ENCODE measurements around the gene GSN. TPM values are rescaled to one million over a fixed set of nuclear protein-coding genes. Genes with fewer than 3 reads are reported as not detected.

GSN gene
- total and polyA plus RNA-seq, 4 donors: 18.8 to 402 (median 51.6) TPM

DNA sequence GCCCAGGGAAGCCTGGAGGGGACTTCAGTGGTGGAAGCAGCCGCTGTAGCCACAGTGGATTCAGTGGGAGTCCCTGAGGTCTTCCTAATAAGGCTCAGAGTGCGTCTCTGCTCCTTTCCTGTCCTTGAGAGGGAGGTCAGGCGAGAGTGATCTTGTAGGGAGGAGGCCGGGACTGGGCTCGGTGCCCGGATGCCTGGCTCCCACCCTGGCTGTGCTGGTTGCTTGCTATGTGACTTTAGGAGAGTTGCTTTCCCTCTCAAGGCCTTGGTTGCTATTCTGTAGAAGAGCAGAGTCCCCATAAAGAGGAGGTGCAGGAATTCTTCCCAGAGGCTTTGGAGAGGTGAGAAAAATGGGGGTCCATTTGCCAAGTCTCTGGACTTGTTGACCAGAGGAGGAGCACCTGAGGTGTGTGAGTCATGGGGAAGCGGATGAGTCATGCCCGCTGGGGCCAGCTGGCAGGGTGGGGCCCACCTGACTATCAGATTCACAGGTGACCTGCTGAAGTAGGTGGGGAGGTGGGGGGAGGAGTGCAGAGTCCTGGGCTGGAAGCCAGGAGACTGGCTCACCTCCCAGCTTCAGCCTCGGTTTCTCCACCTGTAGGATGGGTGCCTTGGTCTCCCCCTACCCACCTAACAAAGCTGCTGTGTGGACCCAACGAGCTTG lies 13.8 kb downstream of the GSN start:
- H3K27me3 ChIP-seq (ENCODE audit: control insufficient read depth in 4 of 4, insufficient read depth in 4 of 4, low read length in 3 of 4): no peaks in the 10 kb centered on the region
- no peaks in the 10 kb centered on the region for H3K36me3 ChIP-seq (ENCODE audit: control insufficient read depth in 4 of 4, insufficient read depth in 3 of 4, low read depth in 1 of 4, low read length in 3 of 4)
- peak overlapping the region; percentile 37 to 62 for H3K27ac ChIP-seq (ENCODE audit: low read depth in 1 of 2, low read length in 2 of 2)
- 69% methylated on average over 10 of the region's 10 CpGs for WGBS
- H3K9me3 ChIP-seq (ENCODE audit: control insufficient read depth in 4 of 4, low read length in 3 of 4): no peaks in the 10 kb centered on the region
- DNase-seq (ENCODE audit: low spot score): no peak
- no peak overlapping the region for H3K9ac ChIP-seq (ENCODE audit: low read depth in 1 of 2, low read length in 2 of 2)
- H3K4me3 ChIP-seq (ENCODE audit: low read depth in 1 of 3, low read length in 3 of 3): no peak overlapping the region
- H3K4me1 ChIP-seq (ENCODE audit: control insufficient read depth in 4 of 4, insufficient read depth in 4 of 4, low read length in 3 of 4): peaks cover 4 to 23% (median 8%) of the 10 kb centered on the region in 4 donors
- TF ChIP-seq RXRA (IDR thresholded peaks at IDR 0.05) (peak; percentile 14 to 28), YY1 (IDR thresholded peaks at IDR 0.05) (no peak), NR2F2 (IDR thresholded peaks at IDR 0.05) (peak; percentile 90), RAD21 (IDR thresholded peaks at IDR 0.05) (peak in 1 of 2 donors; percentile 21), JUND (IDR thresholded peaks at IDR 0.05) (peak; percentile 67 to 81)

DNA sequence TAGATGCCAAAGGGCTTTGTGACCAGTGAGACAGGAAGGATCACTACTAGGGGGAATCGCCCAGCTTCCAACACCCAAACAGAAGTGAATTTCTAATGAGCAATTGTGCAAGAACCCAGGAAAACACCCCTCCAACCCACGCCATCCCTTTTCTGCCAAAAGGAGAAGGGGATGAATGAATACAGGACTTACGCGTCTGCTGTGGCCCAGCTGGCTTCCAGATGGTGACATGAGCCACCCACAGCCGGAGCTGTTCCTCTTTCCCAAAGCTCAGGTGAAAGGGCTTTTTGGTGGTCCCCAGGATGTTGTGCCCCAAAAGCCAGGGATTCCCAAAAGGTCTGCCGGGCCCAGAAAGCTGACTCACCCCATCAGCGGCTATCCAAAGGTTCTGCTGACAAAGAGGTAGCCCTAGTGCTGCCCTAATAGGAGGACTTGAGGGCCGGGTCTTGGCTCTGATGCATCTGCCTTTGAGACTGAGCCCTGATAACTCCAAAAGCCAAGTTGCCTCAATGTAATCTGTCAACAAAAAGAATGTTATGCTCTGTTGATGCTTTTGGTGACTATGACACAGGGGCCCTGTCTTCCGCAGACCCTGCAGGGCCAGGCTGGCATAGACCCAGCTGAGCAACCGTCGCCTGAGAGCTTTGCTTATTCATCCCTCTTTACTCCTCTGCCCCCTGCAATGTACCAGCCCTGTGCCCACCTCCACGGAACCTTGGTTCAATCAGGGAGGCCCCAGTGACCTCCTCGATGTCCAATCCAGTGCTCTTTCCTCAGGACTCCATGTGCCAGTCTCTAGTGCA lies 14.5 kb downstream of the GSN start:
- Histone ChIP-seq H3K4me1 (ENCODE audit: control insufficient read depth in 4 of 4, insufficient read depth in 4 of 4, low read length in 3 of 4) (peaks cover 4 to 28% (median 8%) of the 10 kb centered on the region in 4 donors), H3K36me3 (ENCODE audit: control insufficient read depth in 4 of 4, insufficient read depth in 3 of 4, low read depth in 1 of 4, low read length in 3 of 4) (no peaks in the 10 kb centered on the region), H3K27ac (ENCODE audit: low read depth in 1 of 2, low read length in 2 of 2) (peak overlapping the region; percentile 37 to 62), H3K27me3 (ENCODE audit: control insufficient read depth in 4 of 4, insufficient read depth in 4 of 4, low read length in 3 of 4) (no peaks in the 10 kb centered on the region), H3K9ac (ENCODE audit: low read depth in 1 of 2, low read length in 2 of 2) (no peak overlapping the region), H3K4me3 (ENCODE audit: low read depth in 1 of 3, low read length in 3 of 3) (no peak overlapping the region), H3K9me3 (ENCODE audit: control insufficient read depth in 4 of 4, low read length in 3 of 4) (no peaks in the 10 kb centered on the region)
- WGBS: 71% methylated on average over 13 of the region's 13 CpGs
- DNase-seq (ENCODE audit: low spot score): no peak
- TF ChIP-seq RXRA (IDR thresholded peaks at IDR 0.05) (no peak), EGR1 (IDR thresholded peaks at IDR 0.05; ENCODE audit: low read depth in 2 of 2) (no peak), YY1 (IDR thresholded peaks at IDR 0.05) (no peak), SP1 (IDR thresholded peaks at IDR 0.05) (no peak), HNF4A (conservative IDR thresholded peaks at IDR 0.05) (no peak), GABPA (IDR thresholded peaks at IDR 0.05 in 1 of 2, conservative IDR thresholded peaks at IDR 0.05 in 1 of 2) (no peak), NR2F2 (IDR thresholded peaks at IDR 0.05) (no peak), TAF1 (conservative IDR thresholded peaks at IDR 0.05) (no peak), HNF4G (IDR thresholded peaks at IDR 0.05) (no peak), JUND (IDR thresholded peaks at IDR 0.05) (no peak), FOXA1 (IDR thresholded peaks at IDR 0.05) (no peak)
- TF ChIP-seq, protein P1, sequence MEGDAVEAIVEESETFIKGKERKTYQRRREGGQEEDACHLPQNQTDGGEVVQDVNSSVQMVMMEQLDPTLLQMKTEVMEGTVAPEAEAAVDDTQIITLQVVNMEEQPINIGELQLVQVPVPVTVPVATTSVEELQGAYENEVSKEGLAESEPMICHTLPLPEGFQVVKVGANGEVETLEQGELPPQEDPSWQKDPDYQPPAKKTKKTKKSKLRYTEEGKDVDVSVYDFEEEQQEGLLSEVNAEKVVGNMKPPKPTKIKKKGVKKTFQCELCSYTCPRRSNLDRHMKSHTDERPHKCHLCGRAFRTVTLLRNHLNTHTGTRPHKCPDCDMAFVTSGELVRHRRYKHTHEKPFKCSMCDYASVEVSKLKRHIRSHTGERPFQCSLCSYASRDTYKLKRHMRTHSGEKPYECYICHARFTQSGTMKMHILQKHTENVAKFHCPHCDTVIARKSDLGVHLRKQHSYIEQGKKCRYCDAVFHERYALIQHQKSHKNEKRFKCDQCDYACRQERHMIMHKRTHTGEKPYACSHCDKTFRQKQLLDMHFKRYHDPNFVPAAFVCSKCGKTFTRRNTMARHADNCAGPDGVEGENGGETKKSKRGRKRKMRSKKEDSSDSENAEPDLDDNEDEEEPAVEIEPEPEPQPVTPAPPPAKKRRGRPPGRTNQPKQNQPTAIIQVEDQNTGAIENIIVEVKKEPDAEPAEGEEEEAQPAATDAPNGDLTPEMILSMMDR (IDR thresholded peaks at IDR 0.05; ENCODE audit: low read depth, low read length, missing input control): no peak
- TF ChIP-seq, protein P2, sequence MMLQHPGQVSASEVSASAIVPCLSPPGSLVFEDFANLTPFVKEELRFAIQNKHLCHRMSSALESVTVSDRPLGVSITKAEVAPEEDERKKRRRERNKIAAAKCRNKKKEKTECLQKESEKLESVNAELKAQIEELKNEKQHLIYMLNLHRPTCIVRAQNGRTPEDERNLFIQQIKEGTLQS (IDR thresholded peaks at IDR 0.05): no peak
- TF ChIP-seq, protein P3, sequence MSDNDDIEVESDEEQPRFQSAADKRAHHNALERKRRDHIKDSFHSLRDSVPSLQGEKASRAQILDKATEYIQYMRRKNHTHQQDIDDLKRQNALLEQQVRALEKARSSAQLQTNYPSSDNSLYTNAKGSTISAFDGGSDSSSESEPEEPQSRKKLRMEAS (IDR thresholded peaks at IDR 0.05): no peak
- TF ChIP-seq, protein P4, sequence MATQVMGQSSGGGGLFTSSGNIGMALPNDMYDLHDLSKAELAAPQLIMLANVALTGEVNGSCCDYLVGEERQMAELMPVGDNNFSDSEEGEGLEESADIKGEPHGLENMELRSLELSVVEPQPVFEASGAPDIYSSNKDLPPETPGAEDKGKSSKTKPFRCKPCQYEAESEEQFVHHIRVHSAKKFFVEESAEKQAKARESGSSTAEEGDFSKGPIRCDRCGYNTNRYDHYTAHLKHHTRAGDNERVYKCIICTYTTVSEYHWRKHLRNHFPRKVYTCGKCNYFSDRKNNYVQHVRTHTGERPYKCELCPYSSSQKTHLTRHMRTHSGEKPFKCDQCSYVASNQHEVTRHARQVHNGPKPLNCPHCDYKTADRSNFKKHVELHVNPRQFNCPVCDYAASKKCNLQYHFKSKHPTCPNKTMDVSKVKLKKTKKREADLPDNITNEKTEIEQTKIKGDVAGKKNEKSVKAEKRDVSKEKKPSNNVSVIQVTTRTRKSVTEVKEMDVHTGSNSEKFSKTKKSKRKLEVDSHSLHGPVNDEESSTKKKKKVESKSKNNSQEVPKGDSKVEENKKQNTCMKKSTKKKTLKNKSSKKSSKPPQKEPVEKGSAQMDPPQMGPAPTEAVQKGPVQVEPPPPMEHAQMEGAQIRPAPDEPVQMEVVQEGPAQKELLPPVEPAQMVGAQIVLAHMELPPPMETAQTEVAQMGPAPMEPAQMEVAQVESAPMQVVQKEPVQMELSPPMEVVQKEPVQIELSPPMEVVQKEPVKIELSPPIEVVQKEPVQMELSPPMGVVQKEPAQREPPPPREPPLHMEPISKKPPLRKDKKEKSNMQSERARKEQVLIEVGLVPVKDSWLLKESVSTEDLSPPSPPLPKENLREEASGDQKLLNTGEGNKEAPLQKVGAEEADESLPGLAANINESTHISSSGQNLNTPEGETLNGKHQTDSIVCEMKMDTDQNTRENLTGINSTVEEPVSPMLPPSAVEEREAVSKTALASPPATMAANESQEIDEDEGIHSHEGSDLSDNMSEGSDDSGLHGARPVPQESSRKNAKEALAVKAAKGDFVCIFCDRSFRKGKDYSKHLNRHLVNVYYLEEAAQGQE (IDR thresholded peaks at IDR 0.05): no peak
